Measurements from ENCODE around the gene ABCF2. TPM values are rescaled to one million over a fixed set of nuclear protein-coding genes. Genes with fewer than 3 reads are reported as not detected.
A peak's percentile ranks its signal among the peaks of the same experiment; 100 is the strongest.

ABCF2 gene
- total RNA-seq, 1 donor from 2014 or later, result 30.5 TPM

GRCh38 chr7:151225948-151226510 is 976 bp downstream of the ABCF2 start:
- intact Hi-C loops (cut with micrococcal nuclease), result no loop called here
- no peak overlapping the region for H3K27ac ChIP-seq (replicated peaks)
- DNase-seq, result no peak
- H3K4me3 ChIP-seq, result peak overlapping the region; percentile 93
- H3K9me3 ChIP-seq (replicated peaks), result no peaks in the 10 kb centered on the region
- TF ChIP-seq, protein P1, sequence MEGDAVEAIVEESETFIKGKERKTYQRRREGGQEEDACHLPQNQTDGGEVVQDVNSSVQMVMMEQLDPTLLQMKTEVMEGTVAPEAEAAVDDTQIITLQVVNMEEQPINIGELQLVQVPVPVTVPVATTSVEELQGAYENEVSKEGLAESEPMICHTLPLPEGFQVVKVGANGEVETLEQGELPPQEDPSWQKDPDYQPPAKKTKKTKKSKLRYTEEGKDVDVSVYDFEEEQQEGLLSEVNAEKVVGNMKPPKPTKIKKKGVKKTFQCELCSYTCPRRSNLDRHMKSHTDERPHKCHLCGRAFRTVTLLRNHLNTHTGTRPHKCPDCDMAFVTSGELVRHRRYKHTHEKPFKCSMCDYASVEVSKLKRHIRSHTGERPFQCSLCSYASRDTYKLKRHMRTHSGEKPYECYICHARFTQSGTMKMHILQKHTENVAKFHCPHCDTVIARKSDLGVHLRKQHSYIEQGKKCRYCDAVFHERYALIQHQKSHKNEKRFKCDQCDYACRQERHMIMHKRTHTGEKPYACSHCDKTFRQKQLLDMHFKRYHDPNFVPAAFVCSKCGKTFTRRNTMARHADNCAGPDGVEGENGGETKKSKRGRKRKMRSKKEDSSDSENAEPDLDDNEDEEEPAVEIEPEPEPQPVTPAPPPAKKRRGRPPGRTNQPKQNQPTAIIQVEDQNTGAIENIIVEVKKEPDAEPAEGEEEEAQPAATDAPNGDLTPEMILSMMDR (IDR thresholded peaks at IDR 0.05; ENCODE audit: borderline replicate concordance), result no peak
- H3K27me3 ChIP-seq (ENCODE audit: low read depth), result no peaks in the 10 kb centered on the region
- H3K36me3 ChIP-seq, result peaks cover 40% of the 10 kb centered on the region
- peaks cover 28% of the 10 kb centered on the region for H3K4me1 ChIP-seq

DNA sequence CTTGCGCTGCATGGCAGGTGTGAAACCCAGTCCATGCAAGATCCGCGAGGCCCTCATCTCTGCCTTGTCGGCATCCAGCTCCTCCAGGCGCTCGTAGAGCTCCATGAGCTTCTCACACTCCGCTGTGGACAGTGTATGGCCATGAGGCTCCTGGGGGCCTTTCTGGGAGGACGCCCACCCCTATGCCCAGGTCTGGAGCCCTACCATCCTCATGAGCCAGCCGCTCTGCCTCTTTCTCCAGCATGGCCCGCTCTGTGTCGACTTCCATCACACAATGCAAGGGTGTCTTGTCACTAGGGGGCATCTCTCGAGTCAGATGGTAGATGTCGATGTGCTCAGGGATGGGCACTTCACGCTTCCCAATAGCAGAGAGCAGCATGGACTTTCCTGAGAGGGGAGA is 3.3 kb downstream of the ABCF2 start:
- intact Hi-C loops (cut with micrococcal nuclease), result no loop called here
- no peak for DNase-seq
- peaks cover 63% of the 10 kb centered on the region for H3K36me3 ChIP-seq
- TF ChIP-seq, protein P1 (IDR thresholded peaks at IDR 0.05; ENCODE audit: borderline replicate concordance), result no peak
- H3K9me3 ChIP-seq (replicated peaks), result no peaks in the 10 kb centered on the region
- no peak overlapping the region for H3K27ac ChIP-seq (replicated peaks)
- H3K4me1 ChIP-seq, result peaks cover 27% of the 10 kb centered on the region
- no peak overlapping the region for H3K4me3 ChIP-seq
- no peaks in the 10 kb centered on the region for H3K27me3 ChIP-seq (ENCODE audit: low read depth)

DNA sequence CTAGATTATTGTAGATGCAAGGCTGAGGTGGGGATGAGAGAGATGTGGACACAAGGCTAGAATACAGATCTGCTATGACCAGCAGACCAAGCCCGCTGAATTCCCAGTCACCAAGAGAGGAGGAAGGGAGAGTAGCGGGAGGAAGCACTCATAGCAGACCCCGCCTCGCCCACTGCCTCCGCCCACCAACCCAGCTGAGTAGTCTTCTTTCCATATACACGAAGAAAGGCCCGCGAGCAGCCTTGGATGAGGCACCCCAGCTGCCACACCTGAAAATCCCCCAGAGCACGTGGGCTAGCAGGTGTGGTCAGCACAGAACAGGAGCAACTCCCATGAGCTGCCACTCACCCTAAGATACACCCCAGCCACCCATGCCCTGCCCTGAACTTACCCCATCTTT is 8.8 kb downstream of the ABCF2 start:
- no peaks in the 10 kb centered on the region for H3K9me3 ChIP-seq (replicated peaks)
- intact Hi-C loops (cut with micrococcal nuclease), result no loop called here
- TF ChIP-seq, protein P1 (IDR thresholded peaks at IDR 0.05; ENCODE audit: borderline replicate concordance), result no peak

DNA sequence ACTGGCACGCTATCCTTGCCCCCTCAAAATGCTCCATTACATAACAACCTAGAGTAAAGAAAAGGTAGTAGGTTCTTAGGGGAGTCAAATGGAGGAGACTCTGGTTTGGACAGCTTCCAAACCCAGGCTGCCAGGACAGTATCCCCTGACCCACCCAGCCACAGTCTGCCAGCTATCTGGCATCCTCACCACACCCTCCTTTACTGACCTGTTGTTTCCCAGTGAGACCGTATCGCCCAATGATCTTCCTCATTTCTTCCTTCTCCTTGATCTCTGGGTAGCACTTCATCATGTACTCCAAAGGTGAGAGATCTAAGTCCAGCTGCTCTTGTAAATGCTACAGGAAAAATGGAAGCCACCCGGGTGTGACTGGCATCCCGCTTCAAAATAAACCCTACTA is 11.6 kb downstream of the ABCF2 start:
- no peaks in the 10 kb centered on the region for H3K9me3 ChIP-seq (replicated peaks)
- H3K36me3 ChIP-seq, result peaks cover 73% of the 10 kb centered on the region
- H3K27ac ChIP-seq (replicated peaks), result no peak overlapping the region
- H3K27me3 ChIP-seq (ENCODE audit: low read depth), result no peaks in the 10 kb centered on the region
- no peak for DNase-seq
- intact Hi-C loops (cut with micrococcal nuclease), result no loop called here
- TF ChIP-seq, protein P1 (IDR thresholded peaks at IDR 0.05; ENCODE audit: borderline replicate concordance), result no peak
- H3K4me1 ChIP-seq, result no peaks in the 10 kb centered on the region
- no peak overlapping the region for H3K4me3 ChIP-seq

More for the DNA sequence above, 8.8 kb downstream of the ABCF2 start:
- Histone ChIP-seq H3K4me3 (no peak overlapping the region), H3K27ac (replicated peaks) (no peak overlapping the region), H3K4me1 (no peaks in the 10 kb centered on the region), H3K27me3 (ENCODE audit: low read depth) (no peaks in the 10 kb centered on the region), H3K36me3 (peaks cover 100% of the 10 kb centered on the region)
- DNase-seq, result no peak

GRCh38 chr7:151213826-151214225 is 13.2 kb downstream of the ABCF2 start:
- no peak overlapping the region for H3K27ac ChIP-seq (replicated peaks)
- no peak overlapping the region for H3K4me3 ChIP-seq
- H3K9me3 ChIP-seq (replicated peaks), result no peaks in the 10 kb centered on the region
- DNase-seq, result no peak
- H3K36me3 ChIP-seq, result peaks cover 58% of the 10 kb centered on the region
- TF ChIP-seq, protein P1 (IDR thresholded peaks at IDR 0.05; ENCODE audit: borderline replicate concordance), result no peak
- H3K4me1 ChIP-seq, result no peaks in the 10 kb centered on the region
- H3K27me3 ChIP-seq (ENCODE audit: low read depth), result no peaks in the 10 kb centered on the region
- intact Hi-C loops (cut with micrococcal nuclease), result no loop called here

All from left ventricle myocardium inferior (tissue), 1 donor.